ENCODE measurements around the gene DBF4. TPM values are rescaled to one million over a fixed set of nuclear protein-coding genes. Genes with fewer than 3 reads are reported as not detected.
"Not testable (repeated sequence)": the region's sequence is repeated elsewhere in the genome, so short reads cannot be mapped to it uniquely, and the experiment has no call there.

The DBF4 gene
- total RNA-seq, 1 donor = 31.1 TPM

DNA sequence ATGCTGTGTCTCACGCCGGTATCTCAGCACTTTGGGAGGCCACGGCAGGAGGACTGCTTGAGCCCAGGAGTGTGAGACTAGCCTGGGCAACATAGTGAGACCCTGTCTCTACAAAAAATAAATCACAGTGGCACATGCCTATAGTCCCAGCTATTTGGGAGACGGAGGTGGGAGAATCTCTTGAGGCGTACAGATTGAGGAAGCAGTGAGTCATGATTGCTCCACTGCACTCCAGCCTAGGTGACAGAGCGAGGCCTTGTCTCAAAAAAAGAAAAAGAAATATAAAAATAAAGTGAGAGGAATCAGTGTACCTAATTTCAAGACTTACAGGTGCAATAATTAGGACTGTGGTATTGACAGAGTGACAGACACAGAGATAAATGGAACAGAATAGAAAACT lies 24.0 kb upstream of the DBF4 start:
- TF ChIP-seq, protein P1, sequence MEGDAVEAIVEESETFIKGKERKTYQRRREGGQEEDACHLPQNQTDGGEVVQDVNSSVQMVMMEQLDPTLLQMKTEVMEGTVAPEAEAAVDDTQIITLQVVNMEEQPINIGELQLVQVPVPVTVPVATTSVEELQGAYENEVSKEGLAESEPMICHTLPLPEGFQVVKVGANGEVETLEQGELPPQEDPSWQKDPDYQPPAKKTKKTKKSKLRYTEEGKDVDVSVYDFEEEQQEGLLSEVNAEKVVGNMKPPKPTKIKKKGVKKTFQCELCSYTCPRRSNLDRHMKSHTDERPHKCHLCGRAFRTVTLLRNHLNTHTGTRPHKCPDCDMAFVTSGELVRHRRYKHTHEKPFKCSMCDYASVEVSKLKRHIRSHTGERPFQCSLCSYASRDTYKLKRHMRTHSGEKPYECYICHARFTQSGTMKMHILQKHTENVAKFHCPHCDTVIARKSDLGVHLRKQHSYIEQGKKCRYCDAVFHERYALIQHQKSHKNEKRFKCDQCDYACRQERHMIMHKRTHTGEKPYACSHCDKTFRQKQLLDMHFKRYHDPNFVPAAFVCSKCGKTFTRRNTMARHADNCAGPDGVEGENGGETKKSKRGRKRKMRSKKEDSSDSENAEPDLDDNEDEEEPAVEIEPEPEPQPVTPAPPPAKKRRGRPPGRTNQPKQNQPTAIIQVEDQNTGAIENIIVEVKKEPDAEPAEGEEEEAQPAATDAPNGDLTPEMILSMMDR (IDR thresholded peaks at IDR 0.05; ENCODE audit: insufficient read depth, low read depth, low read length) = no peak
- no peak for DNase-seq (ENCODE audit: low read depth)
- no peak overlapping the region for H3K4me3 ChIP-seq (ENCODE audit: low read depth, low read length)

GRCh38 chr7:87853237-87853864 lies 22.9 kb upstream of the DBF4 start:
- DNase-seq (ENCODE audit: low read depth) = peak; percentile 13
- TF ChIP-seq, protein P1 (IDR thresholded peaks at IDR 0.05; ENCODE audit: insufficient read depth, low read depth, low read length) = no peak
- no peak overlapping the region for H3K4me3 ChIP-seq (ENCODE audit: low read depth, low read length)

DNA sequence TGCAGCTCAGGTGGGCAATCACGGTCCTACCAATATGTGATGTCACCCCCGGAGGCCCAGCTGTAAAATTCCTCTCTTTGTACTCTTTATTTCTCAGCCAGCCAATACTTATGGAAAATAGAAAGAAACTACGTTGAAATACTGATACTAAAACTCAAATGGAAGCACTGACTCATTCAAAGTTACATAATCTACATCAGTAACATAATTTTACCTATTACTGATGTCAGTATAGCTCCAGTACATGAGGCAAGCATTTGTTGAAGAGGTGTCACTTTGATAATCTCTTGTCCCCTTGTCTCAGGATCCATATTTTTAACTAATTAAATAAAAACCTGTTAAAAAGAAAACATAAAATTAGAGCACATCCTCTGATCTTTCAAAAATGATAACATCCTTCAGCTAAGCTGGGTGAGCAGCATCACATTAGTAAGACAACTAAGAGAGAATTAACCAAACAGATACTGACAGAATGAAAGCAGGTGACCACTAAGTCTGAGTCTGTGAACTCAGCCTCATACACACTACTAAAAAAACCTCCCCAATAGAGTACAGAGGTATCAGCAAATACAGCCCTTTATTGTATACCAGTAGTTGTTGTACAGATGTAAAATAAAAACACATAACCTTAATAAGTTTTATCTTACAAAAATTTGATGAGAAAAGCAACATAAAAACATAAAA lies 17.7 kb upstream of the DBF4 start:
- TF ChIP-seq, protein P1 (IDR thresholded peaks at IDR 0.05; ENCODE audit: insufficient read depth, low read depth, low read length) = no peak
- no peak for DNase-seq (ENCODE audit: low read depth)
- H3K4me3 ChIP-seq (ENCODE audit: low read depth, low read length) = no peak overlapping the region

GRCh38 chr7:87866089-87866488 lies 10.2 kb upstream of the DBF4 start:
- TF ChIP-seq, protein P1 (IDR thresholded peaks at IDR 0.05; ENCODE audit: insufficient read depth, low read depth, low read length) = no peak
- H3K4me3 ChIP-seq (ENCODE audit: low read depth, low read length) = no peak overlapping the region
- no peak for DNase-seq (ENCODE audit: low read depth)

- H3K4me3 ChIP-seq (ENCODE audit: low read depth, low read length); DNase-seq (ENCODE audit: low read depth): not testable (repeated sequence)
These were observed 9.8 kb upstream of the DBF4 start for GRCh38 chr7:87866533-87866932.

GRCh38 chr7:87870471-87870870 lies 5.8 kb upstream of the DBF4 start:
- no peak for DNase-seq (ENCODE audit: low read depth)
- TF ChIP-seq, protein P1 (IDR thresholded peaks at IDR 0.05; ENCODE audit: insufficient read depth, low read depth, low read length) = no peak
- H3K4me3 ChIP-seq (ENCODE audit: low read depth, low read length) = no peak overlapping the region

- no peak for DNase-seq (ENCODE audit: low read depth)
- TF ChIP-seq, protein P1 (IDR thresholded peaks at IDR 0.05; ENCODE audit: insufficient read depth, low read depth, low read length) = no peak
- H3K4me3 ChIP-seq (ENCODE audit: low read depth, low read length) = no peak overlapping the region
These were observed 3.9 kb upstream of the DBF4 start for GRCh38 chr7:87872346-87872745.

- not testable (repeated sequence) for H3K4me3 ChIP-seq (ENCODE audit: low read depth, low read length); DNase-seq (ENCODE audit: low read depth)
These were observed 3.0 kb upstream of the DBF4 start for GRCh38 chr7:87873328-87873727.

Measured in fibroblast of villous mesenchyme (primary cell).